ENCODE data around the gene TBXAS1. TPM values are rescaled to one million over a fixed set of nuclear protein-coding genes. Genes with fewer than 3 reads are reported as not detected.

Gene TBXAS1
- total and polyA plus RNA-seq, 2 experiments from 2014 or later, result 1.3 TPM; not detected in 1

GRCh38 chr7:139946533-139946932, 117.5 kb downstream of the TBXAS1 start (continued):
- no peak for TF ChIP-seq ZNF462 (CRISPR knock-in tag; IDR thresholded peaks at IDR 0.05)
- TF ChIP-seq STAT1 (IDR thresholded peaks at IDR 0.05; ENCODE audit: unreplicated experiment), result no peak
- no peak for TF ChIP-seq REST (IDR thresholded peaks at IDR 0.05; ENCODE audit: unreplicated experiment)
- TF ChIP-seq CREB1 (CRISPR knock-in tag; IDR thresholded peaks at IDR 0.05; ENCODE audit: low read depth), result no peak
- no peak for TF ChIP-seq NANOG (IDR thresholded peaks at IDR 0.05; ENCODE audit: borderline replicate concordance)

GRCh38 chr7:139947021-139947420, 118.0 kb downstream of the TBXAS1 start:
- no peak overlapping the region for H3K4me2 ChIP-seq
- Mint-ChIP-seq H3K27ac (no peak overlapping the region), H3K4me1 (peaks cover 3% of the 10 kb centered on the region; the same call in 1 of the 3 replicates), H3K27me3 (ENCODE audit: insufficient read depth, low read depth, poor library complexity) (peaks cover 9% of the 10 kb centered on the region), H3K9me3 (peaks cover 17% of the 10 kb centered on the region), H3K36me3 (ENCODE audit: low read depth) (peaks cover 8% of the 10 kb centered on the region; the same call in 1 of the 3 replicates), H3K4me3 (no peak overlapping the region)
- no peak overlapping the region for H3K27ac ChIP-seq (ENCODE audit: low read depth)
- no peak overlapping the region for H2AFZ ChIP-seq
- DNase-seq (ENCODE audit: low spot score) (no peak), ATAC-seq (no peak)
- no peaks in the 10 kb centered on the region for H3F3A ChIP-seq (replicated peaks; ENCODE audit: low read depth)
- H3K36me3 ChIP-seq (ENCODE audit: insufficient read depth), result no peaks in the 10 kb centered on the region; the same call in 1 of the 2 replicates
- H4K20me1 ChIP-seq (replicated peaks; ENCODE audit: insufficient read depth), result no peaks in the 10 kb centered on the region
- no peaks in the 10 kb centered on the region for H3K79me2 ChIP-seq (replicated peaks; ENCODE audit: insufficient read depth)
- H3K9me2 ChIP-seq (ENCODE audit: insufficient read depth), result peaks cover 10% of the 10 kb centered on the region; the same call in 1 of the 2 replicates
- no peaks in the 10 kb centered on the region for H3K27me3 ChIP-seq (ENCODE audit: insufficient read depth)
- no peaks in the 10 kb centered on the region for H3K4me1 ChIP-seq (ENCODE audit: insufficient read depth)
- no peak overlapping the region for H3K4me3 ChIP-seq
- TF ChIP-seq ETS1 (IDR thresholded peaks at IDR 0.05), result no peak
- no peak for TF ChIP-seq NANOG (IDR thresholded peaks at IDR 0.05; ENCODE audit: borderline replicate concordance)
- no peak for TF ChIP-seq STAT1 (IDR thresholded peaks at IDR 0.05; ENCODE audit: unreplicated experiment)
- TF ChIP-seq EZH2 (IDR thresholded peaks at IDR 0.05; ENCODE audit: low read depth, unreplicated experiment), result no peak
- TF ChIP-seq JUNB (IDR thresholded peaks at IDR 0.05; ENCODE audit: unreplicated experiment), result no peak
- no peak for TF ChIP-seq CREB1 (CRISPR knock-in tag; IDR thresholded peaks at IDR 0.05; ENCODE audit: low read depth)
- TF ChIP-seq EZH2phosphoT487 (IDR thresholded peaks at IDR 0.05; ENCODE audit: unreplicated experiment), result no peak
- no peak for TF ChIP-seq POLR2AphosphoS5 (IDR thresholded peaks at IDR 0.05; ENCODE audit: low read depth)
- no peak for TF ChIP-seq REST (IDR thresholded peaks at IDR 0.05; ENCODE audit: unreplicated experiment)
